K562 (cell line): ENCODE measurements around the gene MFAP2. TPM values are rescaled to one million over a fixed set of nuclear protein-coding genes. Genes with fewer than 3 reads are reported as not detected.

Source experiments
- CAMTA2 ChIP-seq: fragments of 250-450 bp; sonication (Bioruptor Pico); conservative IDR thresholded peaks from 2 replicates; pipeline ENCODE4 v1.5.1; 2022
- CHD1 ChIP-seq: fragments of 200-600 bp; sonication (generic); IDR thresholded peaks from one replicate; pipeline ENCODE4 v1.6.1; 2012; ENCODE audit warnings: mild to moderate bottlenecking, moderate library complexity, low read length, inconsistent platforms
- CSDE1 ChIP-seq, 2 experiments: fragments of 450-650 bp; IDR thresholded peaks; 2 replicates each; pipeline ENCODE4 v1.6.1; 2016; ENCODE audit warnings: mild to moderate bottlenecking in 1 of 2
- DIDO1 ChIP-seq: fragments of 450-650 bp; IDR thresholded peaks from 2 replicates; pipeline ENCODE4 v1.6.1; 2016; ENCODE audit warnings: low read depth, missing biosample characterization, missing genetic modification characterization
- DNMT1 ChIP-seq: fragments of 450-650 bp; IDR thresholded peaks from 2 replicates; pipeline ENCODE4 v1.6.1; 2016; ENCODE audit warnings: antibody characterized with exemption, mild to moderate bottlenecking
- ETV1 ChIP-seq: fragments of 450-650 bp; conservative IDR thresholded peaks from 2 replicates; pipeline ENCODE4 v1.6.1; 2016; ENCODE audit warnings: missing genetic modification characterization, control low read depth, low read depth, missing compliant biosample characterization
- ETV5 ChIP-seq: sonication (generic); formaldehyde crosslinking; IDR thresholded peaks from 2 replicates; pipeline ENCODE4 v1.4.0; 2020; ENCODE audit warnings: low read depth, mild to moderate bottlenecking, missing genetic modification reagents
- FOXA1 ChIP-seq: fragments of 450-650 bp; IDR thresholded peaks from 2 replicates; pipeline ENCODE4 v1.6.1; 2016; ENCODE audit warnings: mild to moderate bottlenecking, borderline replicate concordance
- FOXJ2 ChIP-seq: fragments of 200-800 bp; sonication (Bioruptor generic); IDR thresholded peaks from 2 replicates; pipeline ENCODE4 v1.6.1; 2016; ENCODE audit warnings: missing genetic modification characterization, missing compliant biosample characterization
- KDM5B ChIP-seq: fragments of 200-600 bp; sonication (generic); IDR thresholded peaks from 2 replicates; pipeline ENCODE4 v1.6.1; 2012; ENCODE audit warnings: low read depth, mild to moderate bottlenecking, moderate library complexity, low read length, control low read depth, inconsistent platforms; ENCODE audit not compliant: insufficient replicate concordance
- LCOR ChIP-seq: sonication (generic); formaldehyde crosslinking; IDR thresholded peaks from 2 replicates; pipeline ENCODE4 v1.8.0; 2022; ENCODE audit warnings: mild to moderate bottlenecking, missing genetic modification reagents
- NFATC3 ChIP-seq: fragments of 450-650 bp; IDR thresholded peaks from 2 replicates; pipeline ENCODE4 v1.6.1; 2017; ENCODE audit warnings: mild to moderate bottlenecking
- NFYB ChIP-seq: IDR thresholded peaks from 2 replicates; pipeline ENCODE4 v1.6.1; 2011; ENCODE audit warnings: mild to moderate bottlenecking, moderate library complexity; ENCODE audit not compliant: insufficient read length; ENCODE audit errors: extremely low read depth
- OTX1 ChIP-seq: fragments of 450-650 bp; formaldehyde crosslinking; IDR thresholded peaks from 2 replicates; pipeline ENCODE4 v1.4.0; 2022; ENCODE audit warnings: mild to moderate bottlenecking
- RFX1 ChIP-seq: fragments of 450-650 bp; IDR thresholded peaks from 2 replicates; pipeline ENCODE4 v1.6.1; 2016; ENCODE audit warnings: mild to moderate bottlenecking, moderate library complexity
- RUNX1 ChIP-seq: sonication (generic); IDR thresholded peaks from 2 replicates; pipeline ENCODE4 v1.6.1; 2016; ENCODE audit warnings: antibody characterized with exemption, low read depth
- TAF1 ChIP-seq: IDR thresholded peaks from 2 replicates; pipeline ENCODE4 v1.6.1; 2011; ENCODE audit warnings: mild to moderate bottlenecking, low read length, moderate library complexity; ENCODE audit not compliant: insufficient read depth, control insufficient read depth, severe bottlenecking; ENCODE audit errors: extremely low read depth
- TBL1XR1 ChIP-seq, 2 experiments: IDR thresholded peaks; 2 replicates each; pipeline ENCODE4 v1.6.1; 2012; ENCODE audit warnings: improper control_type of control experiment in 2 of 2, low read length in 2 of 2, mild to moderate bottlenecking in 1 of 2
- TBP ChIP-seq: optimal IDR thresholded peaks from 2 replicates; pipeline ENCODE3; 2011; ENCODE audit warnings: low read depth, low read length, improper control_type of control experiment
- TRIM28 ChIP-seq: fragments of 450-650 bp; IDR thresholded peaks from 2 replicates; pipeline ENCODE4 v1.6.1; 2017
- U2AF2 ChIP-seq: fragments of 200-400 bp; formaldehyde crosslinking; optimal IDR thresholded peaks from 2 replicates; pipeline ENCODE3; 2017; ENCODE audit warnings: low read depth, mild to moderate bottlenecking, low read length
- YBX1 ChIP-seq: fragments of 450-650 bp; IDR thresholded peaks from 2 replicates; pipeline ENCODE4 v1.7.1; 2016; ENCODE audit warnings: mild to moderate bottlenecking
- ZKSCAN3 ChIP-seq: fragments of 250-450 bp; sonication (Bioruptor Pico); IDR thresholded peaks from 2 replicates; pipeline ENCODE4 v1.4.0; 2020
- ZNF140 ChIP-seq: fragments of 250-450 bp; sonication (Bioruptor Pico); IDR thresholded peaks from 2 replicates; pipeline ENCODE4 v1.8.0; 2021; ENCODE audit warnings: moderate library complexity, mild to moderate bottlenecking, inconsistent platforms
- ZNF165 ChIP-seq: fragments of 250-450 bp; sonication (Bioruptor Pico); IDR thresholded peaks from 2 replicates; pipeline ENCODE4 v1.4.0; 2020; ENCODE audit warnings: borderline replicate concordance
- ZNF644 ChIP-seq: fragments of 200-800 bp; sonication (Bioruptor generic); IDR thresholded peaks from 2 replicates; pipeline ENCODE4 v1.6.1; 2016; ENCODE audit warnings: low read depth, missing genetic modification characterization, missing compliant biosample characterization
- ZNF699 ChIP-seq: fragments of 250-450 bp; sonication (Bioruptor Pico); IDR thresholded peaks from 2 replicates; pipeline ENCODE4 v1.8.0; 2021; ENCODE audit warnings: mild to moderate bottlenecking, moderate library complexity; ENCODE audit not compliant: insufficient replicate concordance
- ZSCAN29 ChIP-seq: fragments of 450-650 bp; IDR thresholded peaks from 2 replicates; pipeline ENCODE4 v1.6.1; 2017
- polyA plus RNA-seq, 8 experiments: library from polyadenylated mRNA; depleted of rRNA in 4 of 8; stranded (reverse) in 5 of 8; unstranded in 3 of 8; fragments of >200 nt; fragmentation: Nextera tagmentation in 2 of 8; fragmentation: Illumina TruSeq in 1 of 8; extraction: Ambion mirVana in 2 of 8; extraction: Trizol in 1 of 8; gene quantifications; 2 replicates each; pipeline versions ENCODE4 v1.2.1 to v1.2.3, GENCODE V29; 2011 to 2014; ENCODE audit warnings: inconsistent platforms in 1 of 8, missing spikeins in 1 of 8
- total RNA-seq, 7 experiments: library from RNA; depleted of rRNA in 6 of 7; stranded (reverse); fragments of >200 nt in 6 of 7; fragmentation: Illumina TruSeq in 2 of 7; extraction: Trizol in 2 of 7; gene quantifications; 2 replicates each; pipeline versions ENCODE4 v1.2.1 to v1.2.3, GENCODE V29; 2011 to 2021; ENCODE audit warnings: low replicate concordance in 1 of 7
- TF ChIP-seq, protein P1 (sequence below): fragments of 150-350 bp; IDR thresholded peaks from 2 replicates; pipeline ENCODE4 v1.6.1; 2014; ENCODE audit warnings: low read depth, mild to moderate bottlenecking, low read length, borderline replicate concordance
- TF ChIP-seq, protein P2 (sequence below): fragments of 250-450 bp; sonication (Bioruptor Pico); IDR thresholded peaks from 2 replicates; pipeline ENCODE4 v1.8.0; 2021; ENCODE audit warnings: moderate library complexity, mild to moderate bottlenecking, inconsistent platforms

MFAP2 gene
- total and polyA plus RNA-seq, 9 of the 15 experiments (the other 6 are each of a cell fraction or from before 2014, with no cell fraction given): not detected

DNA sequence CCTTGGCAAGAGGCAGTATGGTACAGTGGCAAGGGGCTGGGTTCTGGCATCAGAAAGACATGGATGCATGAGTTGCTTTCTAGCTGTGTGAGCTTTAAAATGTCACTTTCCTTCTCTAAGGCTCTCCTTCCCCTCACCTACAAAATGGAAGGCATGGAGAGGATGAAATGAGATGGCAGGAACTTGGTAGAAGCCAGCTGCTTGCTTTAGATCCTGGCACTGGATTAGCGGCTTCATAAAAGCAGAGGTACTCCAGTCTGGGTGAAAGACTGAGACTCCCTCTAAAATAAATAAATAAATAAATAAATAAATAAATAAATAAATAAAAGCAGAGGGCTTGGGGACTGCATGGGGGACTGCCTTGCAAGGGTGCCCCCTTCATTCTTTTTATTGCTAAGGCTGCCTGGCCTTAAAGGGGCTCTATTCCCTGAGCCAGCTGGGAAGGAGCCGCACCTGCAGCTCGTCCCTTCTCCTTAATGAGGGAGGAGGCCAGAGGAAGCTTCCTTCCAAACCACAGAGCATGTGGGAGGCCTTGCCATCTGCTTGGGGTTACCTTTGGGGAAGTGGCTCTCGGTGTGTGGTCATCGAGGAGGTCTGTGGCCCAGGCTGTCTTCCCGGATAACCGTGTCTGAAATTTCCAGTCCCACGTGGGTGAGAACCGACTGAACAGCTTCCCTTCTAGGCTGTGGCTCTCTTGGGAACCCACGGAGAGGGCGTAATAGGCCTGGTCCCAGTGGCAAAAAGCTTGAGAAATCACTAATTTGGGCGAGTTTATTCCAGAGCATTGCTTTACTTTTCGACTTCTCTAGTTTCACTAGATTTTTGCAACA is 33.3 kb upstream of the MFAP2 start (continued):
- no peak for TF ChIP-seq U2AF2
- TF ChIP-seq YBX1: no peak
- no peak for TF ChIP-seq DNMT1
- TF ChIP-seq ZNF644 (tag): no peak
- TF ChIP-seq ZKSCAN3 (CRISPR knock-in tag): no peak
- no peak for TF ChIP-seq TBL1XR1 (IDR thresholded peaks at IDR 0.05; ENCODE audit: low read length in 2 of 2)
- no peak for TF ChIP-seq NFATC3
- TF ChIP-seq ZSCAN29: no peak
- peak; percentile 32 for TF ChIP-seq TBP
- no peak for TF ChIP-seq FOXJ2 (tag)
- no peak for TF ChIP-seq ETV1 (tag)
- no peak for TF ChIP-seq RFX1
- no peak for TF ChIP-seq TAF1
- 0 out of 2 replicates have a peak, but pooled peaks have one; percentile 30 for TF ChIP-seq ETV5 (CRISPR knock-in tag)
- TF ChIP-seq LCOR (CRISPR knock-in tag): peak; percentile 64; the same call in 1 of the 2 replicates
- TF ChIP-seq TRIM28: no peak
- no peak for TF ChIP-seq OTX1 (CRISPR knock-in tag)
- no peak for TF ChIP-seq ZNF699 (CRISPR knock-in tag)
- TF ChIP-seq, protein P1, sequence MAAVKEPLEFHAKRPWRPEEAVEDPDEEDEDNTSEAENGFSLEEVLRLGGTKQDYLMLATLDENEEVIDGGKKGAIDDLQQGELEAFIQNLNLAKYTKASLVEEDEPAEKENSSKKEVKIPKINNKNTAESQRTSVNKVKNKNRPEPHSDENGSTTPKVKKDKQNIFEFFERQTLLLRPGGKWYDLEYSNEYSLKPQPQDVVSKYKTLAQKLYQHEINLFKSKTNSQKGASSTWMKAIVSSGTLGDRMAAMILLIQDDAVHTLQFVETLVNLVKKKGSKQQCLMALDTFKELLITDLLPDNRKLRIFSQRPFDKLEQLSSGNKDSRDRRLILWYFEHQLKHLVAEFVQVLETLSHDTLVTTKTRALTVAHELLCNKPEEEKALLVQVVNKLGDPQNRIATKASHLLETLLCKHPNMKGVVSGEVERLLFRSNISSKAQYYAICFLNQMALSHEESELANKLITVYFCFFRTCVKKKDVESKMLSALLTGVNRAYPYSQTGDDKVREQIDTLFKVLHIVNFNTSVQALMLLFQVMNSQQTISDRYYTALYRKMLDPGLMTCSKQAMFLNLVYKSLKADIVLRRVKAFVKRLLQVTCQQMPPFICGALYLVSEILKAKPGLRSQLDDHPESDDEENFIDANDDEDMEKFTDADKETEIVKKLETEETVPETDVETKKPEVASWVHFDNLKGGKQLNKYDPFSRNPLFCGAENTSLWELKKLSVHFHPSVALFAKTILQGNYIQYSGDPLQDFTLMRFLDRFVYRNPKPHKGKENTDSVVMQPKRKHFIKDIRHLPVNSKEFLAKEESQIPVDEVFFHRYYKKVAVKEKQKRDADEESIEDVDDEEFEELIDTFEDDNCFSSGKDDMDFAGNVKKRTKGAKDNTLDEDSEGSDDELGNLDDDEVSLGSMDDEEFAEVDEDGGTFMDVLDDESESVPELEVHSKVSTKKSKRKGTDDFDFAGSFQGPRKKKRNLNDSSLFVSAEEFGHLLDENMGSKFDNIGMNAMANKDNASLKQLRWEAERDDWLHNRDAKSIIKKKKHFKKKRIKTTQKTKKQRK: no peak
- TF ChIP-seq KDM5B: no peak
- no peak for TF ChIP-seq DIDO1
- TF ChIP-seq FOXA1: no peak
- TF ChIP-seq CAMTA2 (CRISPR knock-in tag): no peak
- no peak for TF ChIP-seq CHD1
- TF ChIP-seq, protein P2, sequence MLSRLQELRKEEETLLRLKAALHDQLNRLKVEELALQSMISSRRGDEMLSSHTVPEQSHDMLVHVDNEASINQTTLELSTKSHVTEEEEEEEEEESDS (CRISPR knock-in tag): no peak
- no peak for TF ChIP-seq NFYB
- no peak for TF ChIP-seq RUNX1
- TF ChIP-seq ZNF165 (CRISPR knock-in tag): no peak
- TF ChIP-seq CSDE1 (IDR thresholded peaks at IDR 0.05): no peak
- no peak for TF ChIP-seq ZNF140 (CRISPR knock-in tag)
